ENCODE results near the gene KCNK17. TPM values are rescaled to one million over a fixed set of nuclear protein-coding genes. Genes with fewer than 3 reads are reported as not detected.

KCNK17 gene
- total and polyA plus RNA-seq, 7 donors = 0.17 to 1.4 (median 1.1) TPM; not detected in 4

GRCh38 chr6:39251406-39251805 is 62.8 kb downstream of the KCNK17 start:
- Histone ChIP-seq H3K36me3 (no peaks in the 10 kb centered on the region), H3K27me3 (no peaks in the 10 kb centered on the region), H3K27ac (no peak overlapping the region), H3K4me3 (no peak overlapping the region), H3K4me1 (no peaks in the 10 kb centered on the region), H3K9me3 (no peaks in the 10 kb centered on the region)
- DNase-seq = no peak
- 12 to 42% methylated on average over 8 of the region's 8 CpGs for WGBS, 2 donors
- intact Hi-C loops (cut with DNase I) = no loop called here
- no peak for TF ChIP-seq POLR2AphosphoS5 (IDR thresholded peaks at IDR 0.05)
- TF ChIP-seq, protein P1, sequence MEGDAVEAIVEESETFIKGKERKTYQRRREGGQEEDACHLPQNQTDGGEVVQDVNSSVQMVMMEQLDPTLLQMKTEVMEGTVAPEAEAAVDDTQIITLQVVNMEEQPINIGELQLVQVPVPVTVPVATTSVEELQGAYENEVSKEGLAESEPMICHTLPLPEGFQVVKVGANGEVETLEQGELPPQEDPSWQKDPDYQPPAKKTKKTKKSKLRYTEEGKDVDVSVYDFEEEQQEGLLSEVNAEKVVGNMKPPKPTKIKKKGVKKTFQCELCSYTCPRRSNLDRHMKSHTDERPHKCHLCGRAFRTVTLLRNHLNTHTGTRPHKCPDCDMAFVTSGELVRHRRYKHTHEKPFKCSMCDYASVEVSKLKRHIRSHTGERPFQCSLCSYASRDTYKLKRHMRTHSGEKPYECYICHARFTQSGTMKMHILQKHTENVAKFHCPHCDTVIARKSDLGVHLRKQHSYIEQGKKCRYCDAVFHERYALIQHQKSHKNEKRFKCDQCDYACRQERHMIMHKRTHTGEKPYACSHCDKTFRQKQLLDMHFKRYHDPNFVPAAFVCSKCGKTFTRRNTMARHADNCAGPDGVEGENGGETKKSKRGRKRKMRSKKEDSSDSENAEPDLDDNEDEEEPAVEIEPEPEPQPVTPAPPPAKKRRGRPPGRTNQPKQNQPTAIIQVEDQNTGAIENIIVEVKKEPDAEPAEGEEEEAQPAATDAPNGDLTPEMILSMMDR (IDR thresholded peaks at IDR 0.05) = no peak
- TF ChIP-seq EP300 (IDR thresholded peaks at IDR 0.05) = no peak
- no peak for TF ChIP-seq POLR2A (IDR thresholded peaks at IDR 0.05)

- no peaks in the 10 kb centered on the region for H3K36me3 ChIP-seq
- TF ChIP-seq, protein P1 (IDR thresholded peaks at IDR 0.05) = no peak
- no peak for TF ChIP-seq EP300 (IDR thresholded peaks at IDR 0.05)
- no peak for TF ChIP-seq POLR2A (IDR thresholded peaks at IDR 0.05)
- TF ChIP-seq POLR2AphosphoS5 (IDR thresholded peaks at IDR 0.05) = no peak
- intact Hi-C loops (cut with DNase I) = no loop called here
- no peak overlapping the region for H3K27ac ChIP-seq
- H3K9me3 ChIP-seq = no peaks in the 10 kb centered on the region
- no peak overlapping the region for H3K4me3 ChIP-seq
- no peak for DNase-seq
- H3K4me1 ChIP-seq = no peaks in the 10 kb centered on the region
- no peaks in the 10 kb centered on the region for H3K27me3 ChIP-seq
These were observed 63.7 kb downstream of the KCNK17 start for GRCh38 chr6:39250507-39250906.

GRCh38 chr6:39249278-39249677 is 64.9 kb downstream of the KCNK17 start:
- 92 to 95% methylated on average over 1 of the region's 1 CpG for WGBS, 2 donors
- Histone ChIP-seq H3K27me3 (no peaks in the 10 kb centered on the region), H3K27ac (no peak overlapping the region), H3K4me1 (no peaks in the 10 kb centered on the region), H3K9me3 (no peaks in the 10 kb centered on the region), H3K4me3 (no peak overlapping the region), H3K36me3 (no peaks in the 10 kb centered on the region)
- TF ChIP-seq POLR2AphosphoS5 (IDR thresholded peaks at IDR 0.05) = no peak
- TF ChIP-seq POLR2A (IDR thresholded peaks at IDR 0.05) = no peak
- no peak for TF ChIP-seq EP300 (IDR thresholded peaks at IDR 0.05)
- DNase-seq = no peak
- intact Hi-C loops (cut with DNase I) = no loop called here

Other genes with a start within 250 kb of the KCNK17 start
- gene SAYSD1, start 199.2 kb downstream of the KCNK17 start, total RNA-seq = 10 to 100 TPM; 11.5 to 20.8 (median 18.9) TPM
- gene SAYSD1, start 199.2 kb downstream of the KCNK17 start, polyA plus RNA-seq = 10 to 100 TPM in 2 of 3 donors, 1 to 10 TPM in 1; 8.8 to 15.0 (median 13.9) TPM
- gene KCNK5, start 84.9 kb downstream of the KCNK17 start, total RNA-seq = 1 to 10 TPM; 3.0 to 7.5 (median 4.9) TPM
- 10 to 100 TPM in 1 of 3 donors, 1 to 10 TPM in 2; 8.4 to 26.9 (median 8.6) TPM for gene KCNK5, start 84.9 kb downstream of the KCNK17 start, polyA plus RNA-seq
- not detected for gene KCNK16, start 8.3 kb upstream of the KCNK17 start, total RNA-seq
- gene KCNK16, start 8.3 kb upstream of the KCNK17 start, polyA plus RNA-seq = not detected

Measured in sigmoid colon (tissue), 7 donors.